Tongue (tissue), 2 donors: ENCODE data around the gene SLIT2. TPM values are rescaled to one million over a fixed set of nuclear protein-coding genes. Genes with fewer than 3 reads are reported as not detected.

Experiments
- DNase-seq: peaks from one replicate; pipeline ENCODE4 v3.0.0-alpha.2; 2015
- total RNA-seq: library from RNA; depleted of rRNA; stranded (reverse); fragments of >200 nt; gene quantifications from one replicate; pipeline ENCODE4 v1.2.3, GENCODE V29; 2014

The SLIT2 gene, protein sequence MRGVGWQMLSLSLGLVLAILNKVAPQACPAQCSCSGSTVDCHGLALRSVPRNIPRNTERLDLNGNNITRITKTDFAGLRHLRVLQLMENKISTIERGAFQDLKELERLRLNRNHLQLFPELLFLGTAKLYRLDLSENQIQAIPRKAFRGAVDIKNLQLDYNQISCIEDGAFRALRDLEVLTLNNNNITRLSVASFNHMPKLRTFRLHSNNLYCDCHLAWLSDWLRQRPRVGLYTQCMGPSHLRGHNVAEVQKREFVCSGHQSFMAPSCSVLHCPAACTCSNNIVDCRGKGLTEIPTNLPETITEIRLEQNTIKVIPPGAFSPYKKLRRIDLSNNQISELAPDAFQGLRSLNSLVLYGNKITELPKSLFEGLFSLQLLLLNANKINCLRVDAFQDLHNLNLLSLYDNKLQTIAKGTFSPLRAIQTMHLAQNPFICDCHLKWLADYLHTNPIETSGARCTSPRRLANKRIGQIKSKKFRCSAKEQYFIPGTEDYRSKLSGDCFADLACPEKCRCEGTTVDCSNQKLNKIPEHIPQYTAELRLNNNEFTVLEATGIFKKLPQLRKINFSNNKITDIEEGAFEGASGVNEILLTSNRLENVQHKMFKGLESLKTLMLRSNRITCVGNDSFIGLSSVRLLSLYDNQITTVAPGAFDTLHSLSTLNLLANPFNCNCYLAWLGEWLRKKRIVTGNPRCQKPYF (N-terminal part only)
- 16.3 TPM for total RNA-seq

DNA sequence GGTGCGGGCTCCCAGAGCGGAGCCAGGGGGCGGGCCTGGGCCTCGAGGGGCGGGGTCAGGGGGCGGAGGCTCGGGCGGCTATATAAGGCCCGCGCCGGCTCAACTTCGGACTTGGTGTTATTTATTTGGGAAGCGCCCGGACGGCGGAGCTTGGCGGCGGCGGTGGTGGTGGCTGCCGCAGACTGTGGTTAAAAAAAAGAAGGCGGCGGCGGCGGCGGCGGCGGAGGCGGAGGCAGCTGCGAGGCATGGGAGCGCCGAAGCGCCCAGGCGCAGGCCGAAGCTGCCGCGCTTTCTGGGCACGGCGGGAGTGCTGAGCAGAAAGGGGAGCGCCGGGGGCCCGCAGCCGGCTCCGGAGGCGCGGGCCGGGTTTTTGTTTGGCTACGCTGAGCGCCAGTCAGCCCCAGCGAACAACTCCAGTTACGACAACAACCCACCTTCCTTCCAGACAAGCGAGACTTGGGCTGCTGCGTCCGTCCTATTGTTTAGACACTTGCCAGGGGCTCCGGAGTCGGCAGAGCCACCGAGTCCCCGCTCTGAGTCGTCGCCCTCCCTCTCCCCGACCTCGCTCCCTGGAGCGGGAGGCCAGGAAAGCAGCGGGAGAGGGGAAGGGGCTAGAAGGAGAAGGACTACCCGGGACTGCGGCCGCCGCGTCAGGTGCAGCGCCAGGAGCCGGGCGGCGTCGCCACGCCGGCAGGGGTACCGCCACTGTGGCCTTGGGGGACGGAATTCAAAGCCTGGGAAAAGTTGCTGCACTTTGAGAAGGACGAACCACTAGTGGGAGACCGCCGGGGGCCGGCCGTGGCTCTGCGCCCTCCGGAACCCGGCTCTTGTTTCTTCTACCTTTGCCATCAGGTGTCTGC lies at the start of gene SLIT2:
TSS of gene SLIT2 (plus strand) at position 110 of the 860 bp plus-strand sequence. CDS start 1,911 bp downstream, outside the sequence.
- DNase-seq: peak; percentile 90

DNA sequence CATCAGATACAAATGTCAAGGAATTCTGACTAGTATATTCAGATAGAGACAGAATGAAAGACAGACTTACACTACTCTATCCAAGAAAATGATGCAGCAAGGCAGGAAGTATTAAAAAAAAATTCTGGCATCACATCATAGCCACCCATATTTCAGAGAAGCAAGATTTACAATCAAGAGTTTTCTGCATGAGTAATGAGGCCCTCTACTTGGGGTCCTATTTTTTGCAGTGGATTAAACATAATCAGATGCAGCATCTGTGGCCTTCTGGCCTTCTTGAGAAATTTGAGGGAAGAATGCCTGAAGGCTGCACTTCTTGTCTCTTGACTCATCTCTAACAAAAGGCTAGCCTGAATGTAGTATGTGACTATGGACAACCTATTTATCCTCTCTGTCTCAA lies 48.2 kb upstream of the SLIT2 start:
- peak; percentile 37 for DNase-seq

DNA sequence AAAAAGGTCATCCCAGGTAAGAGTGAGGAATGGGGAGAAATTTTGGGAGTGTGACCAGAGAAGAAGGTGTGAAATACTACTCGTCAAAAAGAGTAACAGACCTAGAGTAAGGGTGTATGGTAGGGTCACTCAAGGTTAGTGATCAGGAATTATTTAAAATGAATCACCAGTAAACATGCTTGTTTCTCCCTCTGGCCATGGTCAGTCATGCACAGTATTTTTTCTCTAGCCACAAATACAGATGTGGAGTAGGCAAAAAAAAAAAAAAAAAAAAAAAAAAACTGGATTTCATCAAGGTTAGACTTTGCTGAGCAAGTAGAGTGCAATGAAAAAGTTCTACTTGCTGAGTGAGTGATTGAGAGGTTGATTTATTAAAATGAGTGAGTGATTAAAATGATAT lies 34.2 kb upstream of the SLIT2 start:
- DNase-seq: no peak

DNA sequence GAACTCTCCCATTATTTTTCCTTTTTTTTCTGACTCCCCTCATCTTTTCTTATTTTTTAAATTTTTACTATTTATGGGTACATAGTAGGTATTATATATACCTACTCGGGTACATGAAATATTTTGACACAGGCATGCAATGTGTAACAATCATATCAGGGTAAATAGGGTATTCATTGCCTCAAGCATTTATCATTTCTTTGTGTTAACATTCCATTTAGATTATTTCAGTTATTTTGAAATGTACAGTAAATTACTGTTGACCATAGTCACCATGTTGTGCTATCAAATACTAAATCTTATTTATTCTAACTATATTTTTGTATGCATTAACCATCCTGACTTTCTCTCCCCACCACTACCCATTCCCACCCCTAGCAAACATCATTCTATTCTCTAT lies 33.8 kb upstream of the SLIT2 start:
- no peak for DNase-seq

DNA sequence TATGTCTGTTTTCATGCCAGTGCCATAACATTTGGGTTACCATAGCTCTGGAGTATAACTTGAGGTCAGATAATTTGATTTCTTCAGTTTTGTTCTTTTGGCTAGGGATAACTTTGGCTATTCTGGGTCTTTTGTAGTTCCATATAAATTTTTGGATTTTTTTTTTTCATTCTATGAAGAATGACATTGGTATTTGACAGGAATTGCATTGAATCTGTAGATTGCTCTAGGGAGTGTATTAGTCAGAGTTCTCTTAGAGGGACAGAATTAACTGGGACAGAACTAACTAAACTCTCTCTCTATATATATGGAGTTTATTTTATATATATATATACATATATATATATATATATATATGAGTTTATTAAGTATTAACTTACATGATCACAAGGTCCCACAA lies 32.2 kb upstream of the SLIT2 start:
- DNase-seq: no peak

DNA sequence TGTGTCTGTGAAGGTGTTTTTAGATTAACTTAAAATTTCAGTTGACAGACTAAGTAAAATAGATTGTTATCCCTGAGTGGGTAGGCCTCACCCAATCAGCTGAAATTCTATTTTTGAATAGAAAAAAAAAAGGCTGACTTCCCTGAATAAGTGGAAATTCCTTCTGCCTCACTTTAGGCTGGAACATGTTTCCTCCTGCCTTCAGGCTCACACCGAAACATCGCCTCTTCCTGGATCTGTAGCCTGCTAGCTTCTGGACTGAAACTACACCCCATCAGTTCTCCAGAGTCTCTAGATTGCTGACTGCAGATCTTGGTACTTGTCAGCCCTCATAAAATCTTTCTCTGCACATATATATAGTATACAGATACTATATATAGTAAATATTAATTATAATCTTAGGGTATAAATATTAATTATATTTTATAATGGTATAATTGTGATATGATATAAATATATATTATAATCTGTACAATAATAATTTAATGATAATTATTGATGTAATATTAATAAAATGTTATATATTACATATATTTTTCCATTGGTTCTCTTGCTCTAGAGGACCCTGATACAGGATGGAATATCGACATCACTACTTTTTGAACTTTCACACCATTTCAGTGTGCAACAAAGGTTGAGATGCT lies 13.7 kb upstream of the SLIT2 start:
- no peak for DNase-seq

DNA sequence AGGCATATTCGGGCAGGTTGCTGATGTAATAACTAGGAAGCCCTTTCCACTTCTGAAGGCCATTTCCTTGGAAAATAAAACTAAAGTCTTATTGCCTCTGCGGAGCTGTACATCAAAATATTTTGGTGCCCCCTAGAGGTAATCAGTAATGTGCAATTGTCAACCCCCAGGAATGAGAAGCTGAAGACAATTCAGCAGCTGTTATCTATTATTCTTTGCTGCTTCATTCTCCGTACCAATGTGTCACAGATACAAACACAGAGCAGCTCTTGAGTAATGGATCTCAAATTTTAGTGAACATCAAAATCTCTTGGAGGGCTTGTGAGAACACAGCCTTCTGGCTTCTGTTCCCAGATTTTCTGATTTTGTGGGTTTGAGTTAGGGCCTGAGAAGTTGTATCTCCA lies 3.5 kb upstream of the SLIT2 start:
- peak; percentile 72 for DNase-seq

DNA sequence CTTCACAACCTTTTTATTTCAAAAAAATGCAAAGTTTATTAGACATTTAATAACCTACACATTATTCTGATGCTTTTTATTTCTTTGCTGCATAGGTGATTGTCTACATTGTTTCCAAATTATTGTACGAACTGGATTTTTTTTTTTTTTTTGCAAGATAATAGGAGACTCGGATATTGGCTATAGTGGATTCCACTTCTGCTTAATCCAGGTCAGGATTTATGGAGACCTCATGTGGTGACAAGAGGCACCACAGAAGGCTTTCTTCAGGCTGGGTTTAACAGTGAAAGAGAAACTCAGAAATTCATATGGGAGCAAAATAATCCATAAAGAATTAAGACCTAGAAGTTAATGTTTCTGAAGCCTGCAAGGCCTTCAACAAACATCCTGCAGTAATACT lies 2.4 kb upstream of the SLIT2 start:
- DNase-seq: no peak

DNA sequence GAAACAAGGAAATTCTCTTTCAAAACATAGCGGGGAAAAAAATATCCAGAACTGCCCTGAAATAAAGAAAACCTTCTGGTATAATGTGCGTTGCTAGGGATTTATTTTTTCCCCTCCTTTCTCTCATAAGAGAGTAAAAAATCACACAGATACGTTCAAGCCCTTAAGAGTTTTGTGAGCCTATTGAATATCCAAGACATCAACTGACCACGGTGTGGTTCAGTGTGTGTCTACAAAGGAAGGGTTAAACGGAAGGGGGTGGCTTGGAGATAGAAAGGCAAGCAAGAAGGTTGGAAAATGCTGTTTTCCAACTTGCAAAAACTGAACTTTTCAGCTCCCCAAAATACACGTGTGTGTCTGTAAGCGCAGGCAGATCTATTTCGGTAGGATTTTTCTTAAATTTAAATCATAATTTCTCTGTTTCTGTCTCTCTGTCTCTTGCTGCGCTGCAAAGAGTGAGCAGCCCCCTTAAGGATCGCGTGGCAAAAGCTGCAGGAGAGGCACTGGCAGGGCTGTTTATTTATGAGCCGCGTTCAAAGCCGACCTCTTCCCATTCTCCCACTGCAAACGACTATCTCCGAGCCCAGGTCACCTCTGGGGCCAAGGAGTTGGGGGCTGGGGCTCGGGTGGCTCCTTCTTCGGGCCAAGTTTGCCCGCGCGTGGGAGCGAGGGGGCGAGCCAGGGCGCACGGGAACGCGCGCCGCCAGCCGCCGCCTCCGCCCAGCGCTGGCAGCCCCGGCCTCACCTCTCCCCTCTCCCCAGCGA lies 492 bp upstream of the SLIT2 start:
- no peak for DNase-seq

DNA sequence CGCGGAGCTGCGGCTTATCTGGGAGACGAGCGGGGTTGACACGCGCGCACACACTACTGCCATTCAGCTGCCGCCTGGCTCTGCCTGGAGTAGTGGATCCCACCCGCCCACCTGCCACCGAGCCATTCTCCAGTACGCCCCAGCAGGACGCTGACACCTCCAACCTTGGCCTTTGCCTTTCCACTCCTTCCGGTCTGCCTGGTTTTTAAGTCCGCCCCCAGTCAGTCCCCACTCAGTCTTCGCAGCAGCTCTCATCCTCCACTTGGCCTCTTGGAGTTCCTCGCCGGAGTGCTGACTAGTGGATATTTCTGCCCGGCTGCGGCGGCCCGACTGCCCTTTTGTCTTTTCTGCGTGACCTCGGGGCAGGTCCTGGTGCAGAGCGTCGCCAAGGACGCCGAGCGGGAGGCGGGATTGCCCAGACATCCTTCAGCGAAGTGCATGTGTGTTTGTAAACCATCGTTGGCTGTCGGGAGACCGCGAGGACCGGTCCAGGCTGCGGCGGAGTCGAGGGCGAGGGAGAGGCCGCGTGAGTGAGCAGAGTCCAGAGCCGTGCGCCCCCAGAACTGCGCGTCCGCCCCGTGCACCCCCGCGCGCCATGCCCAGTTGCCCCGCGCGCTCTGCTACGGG lies 1.1 kb downstream of the SLIT2 start:
- no peak for DNase-seq

DNA sequence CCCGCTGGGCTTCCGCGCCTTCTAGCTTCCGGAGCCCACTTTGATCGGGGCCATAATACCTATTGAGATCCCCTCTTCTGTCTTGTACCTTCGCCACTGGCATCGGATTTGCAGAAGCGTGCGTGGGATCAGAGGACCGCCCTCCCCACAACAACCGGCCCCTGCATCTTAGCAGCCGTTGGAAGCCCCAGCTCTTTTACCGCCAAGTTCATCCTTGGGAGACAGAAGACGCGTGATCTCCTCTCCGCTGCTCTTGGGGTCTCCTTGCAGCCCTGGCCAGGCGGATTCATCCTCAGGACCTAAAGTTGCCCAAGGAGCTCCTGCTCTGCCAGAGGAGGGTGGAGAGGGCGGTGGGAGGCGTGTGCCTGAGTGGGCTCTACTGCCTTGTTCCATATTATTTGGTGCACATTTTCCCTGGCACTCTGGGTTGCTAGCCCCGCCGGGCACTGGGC lies 1.6 kb downstream of the SLIT2 start:
- DNase-seq: no peak

DNA sequence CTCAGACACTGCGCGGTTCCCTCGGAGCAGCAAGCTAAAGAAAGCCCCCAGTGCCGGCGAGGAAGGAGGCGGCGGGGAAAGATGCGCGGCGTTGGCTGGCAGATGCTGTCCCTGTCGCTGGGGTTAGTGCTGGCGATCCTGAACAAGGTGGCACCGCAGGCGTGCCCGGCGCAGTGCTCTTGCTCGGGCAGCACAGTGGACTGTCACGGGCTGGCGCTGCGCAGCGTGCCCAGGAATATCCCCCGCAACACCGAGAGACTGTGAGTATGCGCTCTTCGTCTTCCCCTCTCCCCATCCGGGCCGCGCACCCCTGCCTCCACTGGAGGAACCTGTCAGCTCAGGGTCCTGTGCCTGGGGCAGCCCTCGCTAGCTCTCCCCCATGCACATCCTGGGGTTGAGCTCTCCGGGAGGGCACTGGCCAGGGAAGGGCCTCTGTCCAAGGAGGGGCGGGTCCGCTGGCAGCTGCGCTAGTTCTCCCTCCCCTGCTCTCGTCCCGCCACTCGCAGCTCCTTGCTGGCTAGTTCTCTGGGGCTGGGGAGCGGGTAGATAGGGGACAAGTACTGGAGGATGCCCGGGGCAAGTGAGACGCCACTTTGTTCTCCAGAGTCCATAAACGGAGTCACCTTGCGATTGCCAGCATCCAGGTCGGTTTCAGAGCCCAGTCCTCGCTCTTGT lies 2.2 kb downstream of the SLIT2 start:
- peak; percentile 39 for DNase-seq

DNA sequence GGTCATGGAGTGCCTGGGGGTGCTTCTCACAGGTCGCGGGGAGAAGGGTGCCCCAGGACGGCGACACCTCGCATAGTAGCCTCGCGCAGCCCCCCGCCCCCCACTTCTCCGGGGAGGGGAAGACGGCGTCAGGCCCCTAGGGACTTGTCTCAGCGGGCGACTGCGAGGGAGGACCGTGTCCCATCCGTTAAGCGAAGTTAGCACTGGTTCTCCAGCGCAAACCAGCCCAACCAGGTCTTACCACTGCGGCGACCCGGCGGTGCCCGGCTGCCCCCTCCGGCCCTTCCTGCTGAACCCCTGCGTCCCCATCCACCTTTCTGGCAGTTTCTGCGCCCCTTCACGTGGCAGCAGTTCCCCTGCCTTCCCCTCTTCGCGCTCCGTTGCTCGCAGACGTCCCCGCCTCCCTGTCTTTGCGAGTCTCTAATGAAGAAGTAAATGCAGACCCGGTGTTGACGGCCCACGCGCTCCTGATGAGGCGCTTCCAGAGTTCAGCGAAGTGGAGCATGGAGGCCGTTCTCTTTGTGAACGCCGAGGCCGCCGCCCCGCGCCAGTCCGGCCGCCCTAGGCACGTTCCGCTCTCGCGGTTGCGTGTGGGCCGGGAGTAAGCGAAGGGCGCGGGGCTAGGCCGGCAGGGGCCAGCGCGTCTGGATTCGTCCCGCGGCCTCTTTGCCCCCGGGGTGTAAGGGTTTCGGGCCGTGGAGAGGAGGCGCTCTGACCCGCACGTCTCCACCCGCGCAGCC lies 3.0 kb downstream of the SLIT2 start:
- DNase-seq: peak; percentile 54

DNA sequence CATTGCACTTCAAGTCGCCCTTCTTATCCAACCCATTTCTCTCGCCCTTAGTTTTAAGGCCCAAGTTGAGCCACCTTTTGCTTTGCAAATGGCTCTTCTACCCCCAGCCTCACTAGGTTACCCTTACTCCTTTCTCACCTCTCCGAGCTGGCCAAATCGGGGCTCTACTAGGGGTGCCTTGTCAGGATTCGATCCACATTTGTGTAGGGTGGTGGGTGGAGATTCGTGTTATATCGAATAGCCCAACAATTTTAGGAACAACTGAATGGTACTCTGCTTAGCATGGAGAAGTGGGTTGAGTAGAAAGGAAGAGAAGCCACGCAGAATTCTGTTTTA lies 3.5 kb downstream of the SLIT2 start:
- no peak for DNase-seq

DNA sequence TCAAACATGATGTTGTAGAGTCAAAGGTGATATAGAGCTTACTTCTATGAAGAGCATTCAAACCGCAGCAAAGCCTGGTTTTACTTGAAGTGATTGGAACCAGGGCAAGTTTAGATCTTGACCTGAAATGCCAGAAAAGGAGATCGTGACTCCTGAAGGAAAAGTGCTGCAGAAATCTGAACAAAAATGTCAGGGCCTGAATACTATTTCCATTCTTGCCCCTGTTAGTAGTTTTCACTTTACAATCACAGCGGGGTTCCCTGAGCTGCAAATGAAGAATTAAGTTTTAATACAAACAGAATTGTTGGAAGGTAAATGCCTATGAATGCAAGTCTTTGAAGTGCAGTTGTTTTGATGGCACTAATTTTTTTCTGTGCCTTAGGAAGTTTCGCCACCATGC lies 4.1 kb downstream of the SLIT2 start:
- no peak for DNase-seq

DNA sequence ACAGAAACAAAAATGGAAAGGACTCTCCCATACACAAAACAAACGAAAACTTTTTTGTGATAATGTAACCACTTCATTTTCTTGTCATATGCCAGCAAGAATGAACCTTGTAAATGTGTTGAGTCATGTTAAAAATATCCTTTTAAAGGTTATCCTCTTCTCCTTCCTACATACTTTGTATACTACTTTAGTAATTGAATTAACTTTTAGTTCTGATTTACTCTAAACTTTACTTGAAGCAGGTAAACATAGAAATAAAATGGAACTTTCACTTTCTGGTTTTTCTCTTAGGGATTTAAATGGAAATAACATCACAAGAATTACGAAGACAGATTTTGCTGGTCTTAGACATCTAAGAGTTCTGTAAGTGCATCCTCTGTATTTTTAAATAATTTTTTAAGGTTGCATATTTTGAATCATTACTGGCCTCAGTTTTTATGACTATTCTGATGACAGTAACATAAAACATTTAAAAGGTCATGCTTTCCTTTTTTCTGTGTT lies 4.7 kb downstream of the SLIT2 start:
- no peak for DNase-seq

DNA sequence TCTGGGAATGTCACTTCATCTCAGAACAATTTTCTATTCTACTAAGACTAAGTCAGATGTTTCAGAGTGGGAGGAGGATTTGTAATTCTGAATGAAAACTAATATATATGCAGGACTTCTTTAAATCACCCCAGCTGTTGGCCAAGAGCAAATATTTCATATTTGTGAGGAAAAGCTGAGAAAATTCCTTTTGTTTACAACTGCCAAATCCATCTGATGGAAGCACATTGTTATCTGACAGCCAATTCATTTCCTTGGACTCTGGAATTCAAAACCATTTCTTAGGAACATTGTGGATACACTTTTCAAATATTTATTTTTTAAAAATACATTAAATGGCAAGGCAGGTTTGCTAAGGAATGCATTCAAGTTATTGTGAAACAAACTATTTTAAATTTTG lies 8.0 kb downstream of the SLIT2 start:
- DNase-seq: no peak

DNA sequence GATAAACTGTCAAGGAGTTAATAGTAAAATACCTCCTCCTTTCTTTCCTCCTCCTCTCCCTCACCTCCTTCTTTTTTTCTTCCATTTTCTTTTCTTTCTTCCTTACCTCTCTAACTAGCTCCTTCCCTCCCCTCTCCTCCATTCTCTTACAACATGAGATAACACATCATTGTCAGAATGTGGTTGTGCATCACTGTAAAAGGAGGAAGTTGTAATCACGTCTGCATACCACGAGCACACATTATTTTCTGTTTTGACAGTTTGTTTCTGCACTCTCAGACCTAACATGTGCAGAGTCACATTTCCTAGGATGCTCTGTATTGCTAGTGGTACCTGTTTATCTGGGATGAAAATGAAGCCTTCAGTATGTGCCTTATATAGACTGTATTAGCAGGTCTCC lies 9.1 kb downstream of the SLIT2 start:
- no peak for DNase-seq

DNA sequence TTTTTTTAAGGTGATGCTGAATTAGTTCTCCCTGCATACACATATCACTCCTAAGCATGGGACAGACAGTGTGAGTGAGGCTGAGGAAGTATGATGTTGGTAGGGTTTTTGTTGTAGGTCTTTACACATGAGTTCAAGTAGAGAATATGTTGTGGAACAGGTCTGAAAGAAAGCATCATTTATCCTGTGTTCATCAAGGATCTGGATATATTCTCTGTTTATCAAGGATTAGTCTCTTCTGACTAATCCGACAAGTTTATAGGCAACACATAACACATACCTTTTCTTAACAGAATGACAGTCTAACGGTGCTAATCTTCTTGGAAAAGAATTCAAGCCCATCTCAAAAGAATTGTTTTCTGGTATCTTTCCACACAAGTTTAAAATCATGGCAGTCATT lies 10.5 kb downstream of the SLIT2 start:
- no peak for DNase-seq

DNA sequence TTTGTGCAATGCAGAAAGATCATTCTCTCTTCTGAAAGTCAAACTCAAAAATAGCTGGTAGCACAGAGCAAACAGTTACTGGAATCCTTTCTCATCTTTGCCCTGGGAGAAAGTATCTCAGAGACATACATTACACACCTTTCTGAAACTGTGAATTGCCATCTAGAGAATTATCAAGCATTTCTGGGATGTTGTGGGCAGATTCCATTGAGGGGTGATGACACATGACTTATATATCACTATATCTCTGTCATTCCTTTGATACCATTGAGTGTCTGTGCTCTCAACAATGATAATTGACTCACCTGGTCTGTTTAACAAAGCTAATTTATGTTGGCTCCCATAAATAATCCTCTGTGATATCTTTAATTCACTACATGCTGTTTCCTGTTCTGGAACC lies 13.0 kb downstream of the SLIT2 start:
- DNase-seq: no peak
